GM19397 (cell line): Measurements from ENCODE around the gene TMEM135.

Experiments
- ATAC-seq: cut with Tn5 transposase; IDR thresholded peaks from one replicate; pipeline ENCODE4 v1.9.1; 2021; ENCODE audit warnings: mild to moderate bottlenecking, moderate library complexity; ENCODE audit not compliant: unreplicated experiment

The TMEM135 gene

DNA sequence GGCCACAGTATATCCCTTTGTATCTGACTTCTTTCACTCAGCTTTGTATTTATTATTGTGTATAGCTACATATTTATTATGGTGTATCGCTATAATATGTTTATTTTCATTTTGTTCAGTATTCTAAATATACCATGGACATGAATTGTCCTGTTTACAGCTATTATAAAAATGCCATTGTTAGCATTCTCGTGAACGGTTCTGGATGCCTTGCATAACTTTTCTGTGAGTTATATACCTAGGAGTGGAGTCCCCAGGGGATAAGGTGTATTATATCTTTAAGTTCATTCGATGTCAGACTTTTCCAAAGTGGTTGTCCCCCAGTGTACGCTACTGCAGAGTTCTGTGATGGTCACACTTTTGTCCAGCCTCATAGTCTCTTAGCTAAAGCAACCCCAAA is 301.7 kb downstream of the TMEM135 start:
- ATAC-seq, result no peak

GRCh38 chr11:87347441-87347840 is 309.7 kb downstream of the TMEM135 start:
- ATAC-seq, result no peak

DNA sequence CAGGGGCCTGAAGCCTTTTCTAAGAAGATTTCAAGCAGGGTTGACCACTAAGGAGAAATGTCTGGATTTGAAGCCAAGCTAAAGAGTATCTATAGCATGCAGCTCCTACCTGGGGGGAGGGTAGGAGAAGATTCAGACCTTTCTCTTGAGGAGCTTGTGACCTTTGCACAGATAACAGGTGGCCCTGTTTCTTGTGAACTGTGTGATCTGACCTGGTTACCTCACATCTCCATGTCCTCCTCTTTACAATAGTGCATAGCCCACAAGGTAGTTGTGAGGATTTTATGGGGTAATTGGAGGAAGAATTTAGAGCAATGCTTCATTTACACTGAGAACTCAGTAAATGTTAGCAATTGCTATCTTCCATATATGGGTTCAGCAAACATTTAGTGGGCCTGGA is 310.1 kb downstream of the TMEM135 start:
- ATAC-seq, result no peak

GRCh38 chr11:87351676-87352075 is 313.9 kb downstream of the TMEM135 start:
- no peak for ATAC-seq

DNA sequence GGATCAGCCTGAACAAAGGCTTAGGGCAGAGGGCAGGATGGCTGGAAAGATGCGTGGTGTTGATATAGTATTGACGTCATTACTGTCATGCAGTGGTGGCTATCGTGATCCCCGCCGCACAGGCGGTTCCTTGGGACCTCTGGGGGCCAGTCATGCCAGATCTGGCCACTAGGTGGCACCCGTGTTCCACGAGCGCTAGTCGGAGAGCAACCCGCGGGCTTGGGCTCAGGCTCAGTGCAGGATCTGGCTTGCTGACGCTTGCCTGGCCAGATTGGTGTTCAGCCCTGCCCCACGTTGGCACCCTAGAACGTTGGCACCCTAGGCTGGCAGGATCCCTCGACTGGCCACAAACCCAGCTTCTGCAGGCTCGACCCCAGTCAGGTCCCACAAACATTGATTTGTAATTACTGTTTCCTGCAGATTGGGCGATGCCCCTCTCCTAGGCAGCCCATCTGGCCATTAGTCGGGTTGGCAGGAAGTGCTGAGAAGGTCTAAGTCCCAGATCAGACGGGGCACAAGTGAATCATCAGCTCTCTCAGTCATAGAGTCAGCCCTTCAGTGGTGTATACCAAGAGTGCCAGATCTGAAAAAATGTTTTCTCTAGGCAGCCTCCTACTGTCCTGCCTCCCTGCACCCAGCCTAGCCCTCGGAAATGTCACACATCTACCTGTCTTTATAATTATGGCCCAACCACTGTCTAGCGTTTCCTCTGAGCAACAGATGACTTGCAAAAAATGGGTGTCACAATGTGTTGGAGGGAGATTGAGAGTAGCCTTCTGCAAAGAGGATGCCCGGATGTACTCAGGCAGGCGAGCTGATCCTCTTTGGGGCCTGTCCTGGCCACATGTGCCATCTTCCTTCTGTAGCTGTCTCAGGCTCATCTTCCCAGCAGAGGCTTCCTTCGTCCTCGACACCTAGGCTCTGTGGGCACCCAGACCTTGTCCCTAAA is 315.3 kb downstream of the TMEM135 start:
- ATAC-seq, result peak; percentile 96

DNA sequence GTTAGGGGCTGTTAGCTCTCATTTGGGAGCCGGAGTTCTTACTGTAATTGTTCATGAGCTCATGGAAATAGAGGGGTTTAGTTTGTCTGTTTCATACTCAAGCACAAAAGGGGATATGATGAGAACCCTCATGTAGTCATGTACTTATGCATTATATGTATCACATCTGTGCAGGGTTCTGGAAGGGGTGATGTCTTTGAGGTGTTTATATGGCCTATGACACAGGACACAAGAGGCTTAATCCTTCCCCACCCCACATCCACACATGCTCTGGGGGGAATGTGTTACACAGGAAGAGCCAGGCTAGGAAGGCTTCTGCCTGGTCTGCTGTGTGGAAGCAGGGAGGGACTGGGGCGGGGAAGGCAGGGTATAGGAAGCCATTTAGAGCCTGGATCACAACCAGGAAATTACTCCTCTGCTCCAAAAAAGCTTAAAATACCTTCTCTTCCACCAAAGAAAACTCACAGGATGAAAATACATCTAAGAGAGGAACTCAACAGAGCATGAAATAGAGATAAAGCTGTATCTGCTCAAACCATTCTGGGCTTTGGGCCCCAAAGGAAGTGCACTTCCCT is 316.1 kb downstream of the TMEM135 start:
- ATAC-seq, result no peak

DNA sequence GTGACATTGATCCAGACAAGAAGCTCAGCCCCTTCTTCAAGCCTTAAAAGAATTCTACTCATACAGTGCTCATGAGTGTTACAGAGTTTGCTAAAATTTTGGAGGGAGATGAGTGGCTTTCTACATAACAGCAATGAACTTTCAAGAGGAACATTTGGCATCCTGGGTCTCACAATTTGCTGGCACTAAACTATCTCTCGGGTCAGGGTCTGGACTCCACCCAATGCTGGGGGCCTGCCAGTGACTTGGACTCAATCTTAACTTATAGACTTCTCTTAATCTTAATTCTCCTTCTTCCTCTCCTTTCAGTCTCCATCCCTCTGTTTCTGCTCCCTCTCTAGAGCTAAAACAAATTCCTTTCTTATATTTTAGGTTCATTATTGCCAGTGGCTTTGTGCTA is 317.9 kb downstream of the TMEM135 start:
- no peak for ATAC-seq

DNA sequence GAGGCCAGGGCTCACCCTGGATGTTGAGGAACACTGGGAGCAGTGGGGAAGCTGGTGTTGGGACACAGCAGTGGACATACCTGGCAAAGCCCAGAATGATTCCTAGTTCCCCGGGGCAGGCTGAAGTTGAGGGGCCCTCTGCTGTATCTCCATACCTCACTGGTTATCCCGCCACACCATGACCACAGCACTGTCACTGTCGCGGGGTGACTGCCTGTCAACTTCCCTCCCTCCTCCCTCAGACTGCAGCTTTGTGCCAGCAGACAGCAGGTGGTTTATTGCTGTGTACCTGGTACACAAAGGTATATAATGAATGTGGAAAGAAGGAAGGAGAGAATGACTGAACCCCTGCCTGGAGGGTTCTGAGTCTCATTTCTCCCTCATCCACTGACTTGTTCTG is 318.7 kb downstream of the TMEM135 start:
- ATAC-seq, result no peak

- ATAC-seq, result no peak
These were observed 320.7 kb downstream of the TMEM135 start for GRCh38 chr11:87358461-87358860.

DNA sequence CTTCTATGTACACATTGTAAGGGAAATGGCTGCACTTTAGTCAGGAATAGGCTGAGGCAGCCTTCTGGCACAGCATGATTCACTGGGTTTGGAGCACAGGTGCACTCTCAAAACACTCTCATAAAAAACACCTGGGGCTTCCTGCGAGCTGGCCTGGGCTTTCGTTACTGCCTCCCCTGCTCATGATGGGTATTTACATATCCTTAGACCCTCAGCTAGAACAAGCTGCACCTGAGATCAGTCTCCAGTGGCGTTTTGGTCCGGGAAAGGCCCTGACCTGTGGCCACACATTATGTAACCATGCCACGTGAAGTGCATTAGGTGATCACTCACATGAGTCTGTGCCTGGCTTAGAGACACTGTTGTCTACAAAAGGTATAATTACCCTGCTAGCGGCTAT is 321.7 kb downstream of the TMEM135 start:
- no peak for ATAC-seq

GRCh38 chr11:87361891-87362290 is 324.2 kb downstream of the TMEM135 start:
- ATAC-seq, result no peak

- ATAC-seq, result no peak
These were observed 328.6 kb downstream of the TMEM135 start for GRCh38 chr11:87366346-87366745.

- ATAC-seq, result no peak
These were observed 329.1 kb downstream of the TMEM135 start for GRCh38 chr11:87366763-87367405.

GRCh38 chr11:87368151-87368550 is 330.4 kb downstream of the TMEM135 start:
- ATAC-seq, result no peak

- ATAC-seq, result no peak
These were observed 331.2 kb downstream of the TMEM135 start for GRCh38 chr11:87368858-87369480.

GRCh38 chr11:87369888-87370287 is 332.2 kb downstream of the TMEM135 start:
- no peak for ATAC-seq

GRCh38 chr11:87372065-87372464 is 334.3 kb downstream of the TMEM135 start:
- ATAC-seq, result no peak
